COLO668 (cell line): ENCODE measurements around the gene KIF24.
A peak's percentile ranks its signal among the peaks of the same experiment; 100 is the strongest.
"Not testable (repeated sequence)": the region's sequence is repeated elsewhere in the genome, so short reads cannot be mapped to it uniquely, and the experiment has no call there.

ENCODE experiments used
- DNase-seq: peaks from one replicate; lab custom pipeline; 2025; ENCODE audit not compliant: unreplicated experiment; lab: John Stamatoyannopoulos, UW

KIF24 gene

GRCh38 chr9:34363619-34364351, 34.7 kb upstream of the KIF24 start:
- no peak for DNase-seq

- no peak for DNase-seq
Measured at GRCh38 chr9:34362614-34363214, 33.6 kb upstream of the KIF24 start.

- not testable (repeated sequence) for DNase-seq
Measured at GRCh38 chr9:34352957-34353356, 23.9 kb upstream of the KIF24 start.

- DNase-seq: not testable (repeated sequence)
Measured at GRCh38 chr9:34352122-34352652, 23.1 kb upstream of the KIF24 start.

- DNase-seq: no peak
Measured at GRCh38 chr9:34349324-34349723, 20.3 kb upstream of the KIF24 start.

- no peak for DNase-seq
Measured at GRCh38 chr9:34347800-34348158, 18.7 kb upstream of the KIF24 start.

GRCh38 chr9:34346873-34347799, 18.1 kb upstream of the KIF24 start:
- no peak for DNase-seq

GRCh38 chr9:34343605-34344004, 14.5 kb upstream of the KIF24 start:
- DNase-seq: no peak

GRCh38 chr9:34343090-34343489, 14.0 kb upstream of the KIF24 start:
- no peak for DNase-seq

GRCh38 chr9:34341659-34342295, 12.7 kb upstream of the KIF24 start:
- DNase-seq: no peak

GRCh38 chr9:34338665-34339385, 9.8 kb upstream of the KIF24 start:
- DNase-seq: no peak

- not testable (repeated sequence) for DNase-seq
Measured at GRCh38 chr9:34338079-34338478, 9.0 kb upstream of the KIF24 start.

- DNase-seq: no peak
Measured at GRCh38 chr9:34337403-34337802, 8.3 kb upstream of the KIF24 start.

- DNase-seq: no peak
Measured at GRCh38 chr9:34335376-34335775, 6.3 kb upstream of the KIF24 start.

GRCh38 chr9:34334916-34335315, 5.8 kb upstream of the KIF24 start:
- DNase-seq: no peak

- no peak for DNase-seq
Measured at GRCh38 chr9:34334337-34334824, 5.3 kb upstream of the KIF24 start.

GRCh38 chr9:34333836-34334235, 4.8 kb upstream of the KIF24 start:
- no peak for DNase-seq

- peak; percentile 10 for DNase-seq
Measured at GRCh38 chr9:34332076-34332964, 3.3 kb upstream of the KIF24 start.

GRCh38 chr9:34331196-34331595, 2.1 kb upstream of the KIF24 start:
- DNase-seq: no peak
